C4-2B (cell line): ENCODE measurements around the gene DUSP9.
"Not testable (repeated sequence)": the region's sequence is repeated elsewhere in the genome, so short reads cannot be mapped to it uniquely, and the experiment has no call there.

ENCODE experiments used
- CTCF ChIP-seq: fragments of 450-650 bp; conservative IDR thresholded peaks from 2 replicates; pipeline ENCODE4 v1.5.1; 2017; ENCODE audit warnings: mild to moderate bottlenecking
- ZFX ChIP-seq: fragments of 450-650 bp; IDR thresholded peaks from 2 replicates; pipeline ENCODE4 v1.6.1; 2017

GRCh38 chrX:153699784-153700371 is 52.9 kb downstream of the DUSP9 start:
- not testable (repeated sequence) for TF ChIP-seq CTCF, ZFX
